NCI-H1694 treated with DMSO at 0.1 percent for 48 hours (cell line): ENCODE measurements around the gene ITGA1.
"Not testable (repeated sequence)": the region's sequence is repeated elsewhere in the genome, so short reads cannot be mapped to it uniquely, and the experiment has no call there.

ENCODE experiments used
- DNase-seq: peaks from one replicate; lab custom pipeline; 2025; lab: John Stamatoyannopoulos, UW

Gene ITGA1

GRCh38 chr5:52801329-52801728, 13.6 kb downstream of the ITGA1 start:
- DNase-seq, result no peak

- DNase-seq, result no peak
Observed at GRCh38 chr5:52802272-52802973, 14.7 kb downstream of the ITGA1 start.

GRCh38 chr5:52802974-52803336, 15.2 kb downstream of the ITGA1 start:
- DNase-seq, result no peak

GRCh38 chr5:52804387-52804791, 16.7 kb downstream of the ITGA1 start:
- no peak for DNase-seq

GRCh38 chr5:52804981-52805380, 17.3 kb downstream of the ITGA1 start:
- DNase-seq, result no peak

GRCh38 chr5:52805615-52806014, 17.9 kb downstream of the ITGA1 start:
- DNase-seq, result no peak

- no peak for DNase-seq
Observed at GRCh38 chr5:52807037-52807436, 19.3 kb downstream of the ITGA1 start.

- DNase-seq, result no peak
Observed at GRCh38 chr5:52807723-52808122, 20.0 kb downstream of the ITGA1 start.

- DNase-seq, result no peak
Observed at GRCh38 chr5:52808316-52808901, 20.7 kb downstream of the ITGA1 start.

- DNase-seq, result no peak
Observed at GRCh38 chr5:52809884-52810283, 22.2 kb downstream of the ITGA1 start.

GRCh38 chr5:52810426-52810825, 22.7 kb downstream of the ITGA1 start:
- DNase-seq, result no peak

GRCh38 chr5:52811067-52811749, 23.5 kb downstream of the ITGA1 start:
- no peak for DNase-seq

- DNase-seq, result no peak
Observed at GRCh38 chr5:52814352-52815148, 26.8 kb downstream of the ITGA1 start.

- no peak for DNase-seq
Observed at GRCh38 chr5:52817818-52818217, 30.1 kb downstream of the ITGA1 start.

- DNase-seq, result no peak
Observed at GRCh38 chr5:52818360-52818759, 30.6 kb downstream of the ITGA1 start.

- not testable (repeated sequence) for DNase-seq
Observed at GRCh38 chr5:52818807-52819206, 31.1 kb downstream of the ITGA1 start.

- DNase-seq, result no peak
Observed at GRCh38 chr5:52821901-52822300, 34.2 kb downstream of the ITGA1 start.

- DNase-seq, result no peak
Observed at GRCh38 chr5:52822437-52822836, 34.7 kb downstream of the ITGA1 start.

- DNase-seq, result no peak
Observed at GRCh38 chr5:52824827-52825226, 37.1 kb downstream of the ITGA1 start.

GRCh38 chr5:52825826-52826225, 38.1 kb downstream of the ITGA1 start:
- no peak for DNase-seq

- no peak for DNase-seq
Observed at GRCh38 chr5:52827815-52828214, 40.1 kb downstream of the ITGA1 start.

- DNase-seq, result no peak
Observed at GRCh38 chr5:52829664-52830063, 41.9 kb downstream of the ITGA1 start.

- DNase-seq, result no peak
Observed at GRCh38 chr5:52830650-52831049, 42.9 kb downstream of the ITGA1 start.
